SHP77 (cell line): ENCODE results near the gene PTPRZ1.
A peak's percentile ranks its signal among the peaks of the same experiment; 100 is the strongest.

Experiments used
- DNase-seq, 2 experiments: peaks; one replicate each; lab custom pipeline; 2025; lab: John Stamatoyannopoulos, UW

The PTPRZ1 gene

GRCh38 chr7:121954803-121955202 lies 81.8 kb downstream of the PTPRZ1 start:
- DNase-seq: no peak

DNA sequence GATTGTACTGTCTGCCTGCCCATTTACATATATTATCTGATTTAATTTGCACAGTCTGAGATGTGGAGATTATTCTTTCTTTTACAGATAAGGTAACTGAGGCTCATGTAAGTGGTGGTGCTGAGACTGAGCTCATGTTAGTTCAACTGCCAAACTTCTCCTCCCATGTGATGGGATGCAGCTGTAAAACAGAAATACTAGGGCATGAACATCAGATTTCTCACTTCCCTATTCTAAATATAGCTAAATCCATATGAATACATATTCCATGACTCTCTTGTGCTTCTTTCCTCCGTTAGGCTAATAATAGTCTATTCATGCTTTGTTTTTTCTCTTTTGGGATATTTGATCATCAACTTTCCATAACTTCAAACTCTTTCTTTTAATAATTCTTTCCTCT lies 84.7 kb downstream of the PTPRZ1 start:
- DNase-seq: no peak

- DNase-seq: no peak
Observed at GRCh38 chr7:121960678-121961077, 87.7 kb downstream of the PTPRZ1 start.

DNA sequence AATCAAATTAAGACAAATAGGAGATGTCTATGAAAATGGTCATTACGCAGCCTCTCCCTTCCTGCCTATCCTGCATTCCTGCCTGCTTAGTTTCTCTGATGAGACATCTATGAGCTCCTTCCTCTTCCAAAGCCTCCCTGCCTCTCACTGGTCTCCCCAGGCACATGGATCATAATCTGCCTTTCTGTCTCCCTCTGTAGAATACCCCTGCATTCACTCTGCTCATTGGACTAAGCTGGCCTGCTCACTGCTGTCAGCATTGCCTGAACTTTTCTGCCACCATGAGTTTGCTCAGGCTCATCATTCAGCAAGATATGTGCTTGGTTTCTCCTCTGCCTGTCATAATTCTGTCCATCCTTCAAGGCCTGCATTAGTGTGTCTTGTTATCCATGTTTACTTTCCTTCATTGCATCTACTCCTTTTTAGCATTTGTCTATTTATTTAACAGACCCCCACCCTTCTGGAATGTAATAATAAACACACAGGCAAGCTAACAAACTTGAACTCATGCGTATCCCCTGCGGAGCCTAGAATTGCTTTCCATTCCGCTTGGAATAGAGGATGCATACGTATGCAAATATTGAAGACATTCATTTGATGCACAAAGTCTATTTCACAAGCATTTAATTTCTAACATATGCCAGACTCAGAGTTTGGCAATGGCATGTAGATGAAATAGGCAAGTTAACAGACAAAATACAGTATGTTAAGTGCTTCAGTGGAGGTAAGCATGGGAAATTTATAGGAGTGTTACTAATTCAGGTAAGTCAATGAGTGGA lies 88.3 kb downstream of the PTPRZ1 start:
- no peak for DNase-seq

DNA sequence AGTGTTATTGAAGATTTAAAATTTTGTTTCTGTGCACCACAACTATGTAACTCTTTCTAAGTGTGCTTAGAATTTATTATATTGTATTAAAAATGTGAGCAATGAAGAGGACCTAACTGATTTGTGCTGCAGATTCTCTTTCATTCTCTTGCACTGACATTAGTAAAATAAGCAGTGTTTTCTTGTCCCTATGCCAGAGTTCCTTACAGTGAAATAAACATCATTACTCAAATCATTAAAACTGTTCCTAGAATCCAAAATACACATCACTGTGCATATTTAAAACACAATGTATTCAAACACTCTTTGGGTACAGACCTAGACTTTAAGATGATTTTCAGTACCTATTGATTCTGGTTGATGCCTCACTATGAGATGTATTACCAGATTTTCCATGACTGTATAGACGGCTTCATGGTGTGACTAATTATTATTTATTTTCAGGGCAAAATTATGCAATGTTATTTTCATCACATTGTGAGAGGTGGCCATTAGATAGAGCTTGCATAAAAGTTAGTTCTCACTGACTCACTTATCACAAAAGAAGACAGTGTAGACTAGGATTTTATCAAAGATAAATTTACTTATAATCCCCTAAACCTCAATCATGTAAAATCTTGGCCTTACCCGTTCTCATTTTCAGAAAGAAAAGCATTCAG lies 93.4 kb downstream of the PTPRZ1 start:
- DNase-seq: no peak

DNA sequence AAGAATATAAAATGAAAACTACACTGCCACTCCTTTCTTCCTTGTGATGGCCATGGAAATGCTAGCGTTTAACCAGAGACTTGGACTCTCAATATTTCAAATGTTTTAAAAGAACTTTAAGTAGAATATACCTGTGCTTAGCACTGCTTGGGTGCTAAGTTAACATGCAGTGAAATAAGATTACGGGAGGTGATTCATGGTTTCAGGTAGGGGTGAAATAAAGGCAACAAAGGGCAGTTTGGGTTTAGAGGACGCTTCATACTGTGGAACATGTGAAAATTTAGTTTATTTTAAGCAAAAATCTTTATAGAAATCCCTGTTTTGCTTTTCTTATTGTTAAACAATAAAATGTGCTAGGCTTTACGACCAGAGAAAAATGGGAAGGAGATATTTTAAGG lies 94.0 kb downstream of the PTPRZ1 start:
- no peak for DNase-seq

DNA sequence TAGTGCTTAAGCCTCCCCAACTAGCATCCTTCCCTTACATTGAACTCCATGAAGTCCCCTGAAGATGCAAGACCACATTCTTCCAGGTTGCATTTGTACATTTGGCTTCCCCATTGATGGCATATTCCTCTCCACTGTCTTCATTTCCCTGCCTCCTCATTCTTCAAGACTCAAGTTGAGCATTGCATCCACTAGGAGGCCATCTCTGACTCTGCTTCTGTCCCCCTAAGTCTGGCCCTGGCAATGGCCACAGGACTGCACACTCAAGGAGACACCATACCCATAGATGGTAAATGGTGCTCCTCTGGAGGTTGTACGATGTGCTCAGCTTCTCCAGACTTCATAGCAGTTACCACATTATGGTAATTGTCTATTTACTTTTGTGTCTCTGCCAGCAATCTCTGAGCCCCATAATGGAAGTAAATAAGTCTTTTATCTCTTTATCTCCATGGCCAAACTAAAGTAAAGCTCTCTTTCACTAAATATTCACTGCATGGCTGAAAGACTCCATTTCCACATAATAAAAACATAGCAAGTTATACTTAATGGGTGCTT lies 112.6 kb downstream of the PTPRZ1 start:
- DNase-seq: no peak

GRCh38 chr7:121992068-121992467 lies 119.1 kb downstream of the PTPRZ1 start:
- DNase-seq: no peak

- peak; percentile 67 to 70 for DNase-seq
Observed at GRCh38 chr7:121994625-121995410, 121.9 kb downstream of the PTPRZ1 start.

- peak; percentile 29 for DNase-seq
Observed at GRCh38 chr7:122006687-122007086, 133.7 kb downstream of the PTPRZ1 start.

DNA sequence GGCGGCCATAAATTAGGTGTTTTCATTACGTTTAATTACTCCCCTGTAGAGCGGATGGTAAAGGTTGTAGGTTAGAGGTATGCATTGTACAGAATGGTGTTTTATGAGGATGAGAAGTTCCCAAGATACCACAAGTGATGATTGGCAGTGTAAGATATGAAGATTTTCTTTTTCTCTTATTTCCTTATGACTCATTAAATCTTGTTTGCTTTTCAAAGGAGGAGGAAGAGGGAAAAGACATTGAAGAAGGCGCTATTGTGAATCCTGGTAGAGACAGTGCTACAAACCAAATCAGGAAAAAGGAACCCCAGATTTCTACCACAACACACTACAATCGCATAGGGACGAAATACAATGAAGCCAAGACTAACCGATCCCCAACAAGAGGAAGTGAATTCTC lies 137.2 kb downstream of the PTPRZ1 start:
- DNase-seq: no peak

GRCh38 chr7:122013065-122013464 lies 140.1 kb downstream of the PTPRZ1 start:
- no peak for DNase-seq

DNA sequence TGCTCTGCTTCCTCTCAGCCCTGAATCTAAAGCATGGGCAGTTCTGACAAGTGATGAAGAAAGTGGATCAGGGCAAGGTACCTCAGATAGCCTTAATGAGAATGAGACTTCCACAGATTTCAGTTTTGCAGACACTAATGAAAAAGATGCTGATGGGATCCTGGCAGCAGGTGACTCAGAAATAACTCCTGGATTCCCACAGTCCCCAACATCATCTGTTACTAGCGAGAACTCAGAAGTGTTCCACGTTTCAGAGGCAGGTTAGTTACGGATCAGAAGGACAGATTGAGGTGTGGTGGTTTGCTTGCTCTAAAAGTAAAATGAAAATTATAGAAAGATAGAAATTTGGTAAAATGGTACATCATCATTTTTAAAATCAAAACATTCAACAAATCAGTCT lies 140.7 kb downstream of the PTPRZ1 start:
- no peak for DNase-seq

GRCh38 chr7:122014697-122015096 lies 141.7 kb downstream of the PTPRZ1 start:
- no peak for DNase-seq

- DNase-seq: no peak
Observed at GRCh38 chr7:122018032-122018431, 145.1 kb downstream of the PTPRZ1 start.

DNA sequence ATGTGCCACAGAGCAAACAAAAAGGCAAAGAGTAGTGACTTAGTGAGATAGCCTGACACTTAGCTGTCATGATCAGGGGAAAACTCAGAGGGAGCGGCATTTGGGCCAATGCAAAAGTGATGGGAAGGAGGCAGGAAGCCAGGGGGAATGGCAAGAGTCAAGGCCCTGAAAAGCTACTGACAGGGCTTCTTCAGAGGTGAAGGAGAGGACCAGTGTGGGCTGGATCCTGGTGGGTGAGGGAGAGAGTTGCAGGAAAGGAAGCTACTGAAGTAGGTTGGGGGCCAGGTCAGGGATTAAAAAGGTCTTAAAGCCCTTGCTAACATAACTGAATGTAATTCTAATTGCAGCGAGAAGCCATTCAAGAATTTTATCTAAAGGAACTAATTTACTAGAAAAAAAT lies 154.1 kb downstream of the PTPRZ1 start:
- DNase-seq: no peak

- DNase-seq: no peak
Observed at GRCh38 chr7:122033641-122034040, 160.7 kb downstream of the PTPRZ1 start.

- DNase-seq: no peak
Observed at GRCh38 chr7:122035876-122036275, 162.9 kb downstream of the PTPRZ1 start.

- DNase-seq: no peak
Observed at GRCh38 chr7:122038134-122038533, 165.2 kb downstream of the PTPRZ1 start.

GRCh38 chr7:122038904-122039303 lies 165.9 kb downstream of the PTPRZ1 start:
- DNase-seq: no peak

- DNase-seq: no peak
Observed at GRCh38 chr7:122040147-122040546, 167.2 kb downstream of the PTPRZ1 start.

- no peak for DNase-seq
Observed at GRCh38 chr7:122046402-122046801, 173.4 kb downstream of the PTPRZ1 start.

GRCh38 chr7:122054393-122054792 lies 181.4 kb downstream of the PTPRZ1 start:
- DNase-seq: no peak
